HG03139 (cell line): ENCODE measurements around the gene KCNH2.

ENCODE experiments used
- ATAC-seq: cut with Tn5 transposase; IDR thresholded peaks from one replicate; pipeline ENCODE4 v1.9.1; 2021; ENCODE audit not compliant: unreplicated experiment

The KCNH2 gene

DNA sequence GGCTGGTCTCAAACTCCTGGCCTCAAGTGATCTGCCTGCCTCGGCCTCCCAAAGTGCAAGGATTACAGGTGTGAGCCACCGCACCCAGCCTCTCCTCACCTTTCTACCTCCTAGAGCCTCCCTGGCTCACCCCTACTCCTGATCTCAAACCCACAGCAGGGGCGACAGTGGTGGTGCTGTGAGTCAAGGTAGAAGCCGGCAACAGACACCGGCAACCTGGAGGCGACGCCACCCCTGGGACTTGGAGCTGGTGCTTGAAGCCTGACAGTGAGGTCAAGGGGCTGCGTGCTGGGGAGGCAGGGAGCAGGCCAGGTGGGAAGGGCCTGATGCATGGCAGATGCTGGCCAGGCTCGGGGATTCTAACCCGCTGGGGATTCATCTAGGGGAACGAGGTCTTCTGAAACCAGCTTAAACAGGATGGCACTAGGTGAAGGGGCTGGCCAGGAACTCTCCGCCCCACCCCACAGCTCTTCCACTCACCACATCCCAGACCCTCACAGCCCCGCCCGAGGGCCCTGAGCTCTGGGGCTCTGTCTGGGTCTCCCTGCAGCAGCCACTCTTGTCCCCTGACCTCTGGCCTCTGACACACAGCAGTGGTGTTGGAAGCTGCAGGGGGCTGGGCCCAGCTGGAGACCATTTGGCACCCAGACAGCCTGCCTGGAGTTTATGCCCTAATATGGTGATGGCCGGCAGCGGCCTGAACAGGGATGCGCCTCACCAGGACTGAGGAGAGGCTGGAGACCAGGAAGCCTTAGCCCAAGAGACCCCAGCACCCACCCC is 16.4 kb downstream of the KCNH2 start:
- no peak for ATAC-seq

DNA sequence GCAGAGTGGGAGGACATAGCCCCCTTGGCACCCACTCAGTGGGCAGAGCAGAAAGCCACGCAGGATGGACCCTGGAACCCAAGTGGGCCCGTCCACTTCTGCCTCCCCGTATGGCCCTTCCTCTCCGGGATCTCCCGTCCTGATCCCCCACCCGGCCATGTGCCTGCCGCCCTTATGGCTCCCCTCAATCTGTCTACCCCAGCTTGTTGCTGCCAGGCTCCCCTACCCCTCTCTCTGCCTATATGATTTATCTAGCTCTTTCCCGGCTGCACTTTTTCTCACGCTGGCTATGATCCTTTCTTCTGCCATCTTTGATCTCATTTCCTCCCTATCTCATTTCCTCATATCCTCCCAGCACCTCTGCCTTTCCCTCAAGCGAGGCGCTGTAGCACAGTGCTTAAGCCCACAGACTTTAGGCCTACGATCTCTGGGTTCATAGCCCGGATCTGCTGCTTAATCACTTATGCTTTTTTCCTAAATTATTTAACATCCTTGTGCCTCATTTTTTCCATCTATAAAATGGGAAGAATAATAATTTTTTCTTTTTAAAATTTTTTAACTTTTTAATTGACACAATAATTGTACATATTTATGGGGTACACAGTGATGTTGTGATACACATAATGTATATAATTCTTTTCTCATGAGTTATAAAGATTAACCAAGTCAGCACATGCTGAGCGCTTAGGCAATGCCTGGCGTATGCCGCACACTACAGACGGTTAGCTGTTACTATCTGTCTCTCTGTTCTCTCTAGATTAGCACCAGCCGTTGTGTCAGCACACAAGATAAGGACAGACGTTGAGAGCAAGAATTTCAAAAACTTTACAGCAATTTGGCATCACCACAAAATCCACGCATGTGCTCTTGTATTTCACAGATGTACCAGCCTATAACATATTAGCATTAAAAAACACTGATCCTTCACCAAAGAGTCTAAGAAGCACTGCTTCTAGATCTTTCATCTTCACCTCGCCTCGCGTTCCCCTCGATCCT is 18.1 kb downstream of the KCNH2 start:
- no peak for ATAC-seq

DNA sequence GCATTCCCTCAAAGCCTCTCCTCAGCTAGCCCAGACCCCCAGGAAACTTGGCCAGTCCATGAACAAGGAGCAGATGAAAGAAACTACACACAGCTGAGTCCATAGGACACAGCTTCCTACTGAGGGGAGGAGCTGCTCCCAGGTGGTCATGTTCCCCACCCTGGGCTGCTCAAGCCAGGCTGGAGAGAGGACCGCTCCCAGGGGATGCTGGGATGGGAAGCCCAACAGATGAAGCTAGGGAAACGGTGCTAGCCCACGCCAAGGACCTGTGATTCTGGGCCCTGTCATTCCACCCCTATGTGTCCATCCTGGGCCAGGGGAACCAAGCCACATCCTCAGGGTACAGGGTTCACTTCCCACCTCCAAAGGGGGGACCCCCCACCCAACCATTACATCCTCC is 19.0 kb downstream of the KCNH2 start:
- no peak for ATAC-seq

DNA sequence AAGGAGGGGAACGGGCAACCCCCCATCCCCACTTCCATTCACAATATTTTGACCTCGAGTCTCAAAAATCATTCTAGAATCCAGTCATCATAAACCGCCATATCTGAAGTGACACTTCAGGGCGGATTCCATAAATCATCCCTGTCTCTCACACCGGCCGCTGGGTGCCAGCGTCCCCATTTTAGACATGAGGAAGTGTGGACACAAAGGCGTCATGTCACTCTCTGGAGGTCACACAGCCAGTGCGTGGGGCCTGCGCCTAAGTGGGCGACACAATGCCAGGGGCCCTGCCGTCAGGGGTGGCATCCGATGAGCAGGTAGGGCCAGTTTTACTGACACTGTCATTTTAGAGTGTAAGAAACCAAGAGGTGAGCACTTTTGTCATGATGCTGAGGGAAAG is 19.5 kb downstream of the KCNH2 start:
- no peak for ATAC-seq

DNA sequence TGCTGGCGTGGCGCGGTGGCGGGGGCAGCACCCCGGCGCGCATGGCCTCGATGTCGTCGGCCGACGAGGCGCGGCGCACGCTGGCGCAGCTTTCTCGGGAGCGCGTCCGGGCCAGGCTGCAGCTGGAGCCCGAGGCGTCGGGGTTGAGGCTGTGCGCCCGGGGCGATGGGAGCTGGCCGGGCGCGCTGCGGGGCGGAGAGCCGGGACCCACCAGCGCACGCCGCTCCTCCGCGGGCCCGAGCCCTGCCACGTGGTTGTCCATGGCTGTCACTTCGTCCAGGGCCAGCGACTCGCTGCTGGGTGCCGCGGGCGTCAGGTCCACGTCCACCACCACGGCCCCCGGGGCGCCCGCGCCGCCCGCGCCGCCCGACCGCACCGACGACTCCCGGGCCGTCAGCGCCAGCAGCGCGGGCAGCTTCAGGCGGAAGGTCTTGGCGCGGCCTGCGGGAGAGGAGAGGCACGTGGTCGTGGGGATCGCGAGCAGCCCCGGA is 20.0 kb downstream of the KCNH2 start:
- ATAC-seq = no peak

- no peak for ATAC-seq
Measured at GRCh38 chr7:150957133-150958020, 20.7 kb downstream of the KCNH2 start.

- ATAC-seq = no peak
Measured at GRCh38 chr7:150956395-150957132, 21.6 kb downstream of the KCNH2 start.

- ATAC-seq = no peak
Measured at GRCh38 chr7:150955519-150956394, 22.4 kb downstream of the KCNH2 start.

- no peak for ATAC-seq
Measured at GRCh38 chr7:150954986-150955518, 23.1 kb downstream of the KCNH2 start.

GRCh38 chr7:150954201-150954985 is 23.7 kb downstream of the KCNH2 start:
- no peak for ATAC-seq

GRCh38 chr7:150953061-150953997 is 24.8 kb downstream of the KCNH2 start:
- no peak for ATAC-seq

DNA sequence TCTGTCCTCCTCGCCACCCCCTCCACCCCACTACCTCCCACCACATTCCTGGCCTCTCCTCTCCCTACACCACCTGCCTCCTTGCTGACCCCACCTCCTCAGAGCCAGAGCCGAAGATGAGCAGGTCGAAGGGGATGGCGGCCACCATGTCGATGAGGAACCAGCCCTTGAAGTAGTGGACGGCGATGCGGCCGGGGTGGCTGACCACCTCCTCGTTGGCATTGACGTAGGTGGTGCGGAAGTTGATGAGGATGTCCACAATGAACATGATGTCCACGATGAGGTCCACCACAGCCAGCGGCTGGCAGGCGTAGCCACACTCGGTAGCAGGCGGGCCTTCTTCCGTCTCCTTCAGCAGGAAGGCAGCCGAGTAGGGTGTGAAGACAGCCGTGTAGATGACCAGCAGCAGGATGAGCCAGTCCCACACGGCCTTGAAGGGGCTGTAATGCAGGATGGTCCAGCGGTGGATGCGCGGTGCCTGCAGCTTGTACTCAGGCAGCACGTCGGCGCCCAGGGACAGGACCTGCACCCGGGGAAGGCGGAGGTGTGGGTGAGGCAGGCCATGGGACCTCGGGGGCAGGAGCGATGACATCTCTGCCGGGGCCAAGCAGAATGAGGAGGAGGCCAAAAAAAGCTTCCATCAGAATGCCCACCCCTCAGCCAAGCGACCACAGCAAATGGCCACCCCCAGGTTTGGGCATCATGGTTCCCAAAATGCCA is 25.6 kb downstream of the KCNH2 start:
- no peak for ATAC-seq

- no peak for ATAC-seq
Measured at GRCh38 chr7:150951521-150951920, 26.6 kb downstream of the KCNH2 start.

- ATAC-seq = no peak
Measured at GRCh38 chr7:150951181-150951520, 27.0 kb downstream of the KCNH2 start.

DNA sequence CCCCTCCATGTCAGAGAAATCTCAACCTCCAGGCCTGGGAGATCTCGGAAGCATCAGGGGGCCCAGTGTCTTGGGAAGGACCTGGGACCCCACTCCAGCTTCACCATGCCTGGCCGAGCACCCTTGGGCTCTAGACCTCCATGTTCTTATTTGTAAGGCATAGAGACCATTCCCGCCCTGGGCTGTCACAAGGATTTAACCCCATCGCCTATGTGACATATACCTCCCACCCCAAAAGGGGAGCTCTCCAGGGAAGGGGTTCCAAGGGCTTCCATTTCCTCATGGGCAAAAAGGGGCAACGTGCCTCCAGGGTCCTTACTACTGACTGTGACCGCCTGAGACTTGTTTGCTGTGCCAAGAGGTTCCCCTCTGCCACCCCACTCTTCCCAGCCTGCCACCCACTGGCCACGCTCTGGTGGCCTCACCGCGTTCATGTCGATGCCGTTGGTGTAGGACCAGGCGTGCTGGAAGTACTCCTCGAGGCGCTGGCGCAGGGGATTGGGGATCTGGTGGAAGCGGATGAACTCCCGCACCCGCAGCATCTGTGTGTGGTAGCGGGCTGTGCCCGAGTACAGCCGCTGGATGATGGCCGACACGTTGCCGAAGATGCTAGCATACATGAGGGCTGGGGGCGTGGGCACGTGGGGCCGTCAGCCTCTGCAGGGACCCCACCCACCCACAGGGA is 27.5 kb downstream of the KCNH2 start:
- no peak for ATAC-seq

- ATAC-seq = no peak
Measured at GRCh38 chr7:150949971-150950491, 28.1 kb downstream of the KCNH2 start.
